Measurements from ENCODE around the gene MYH14. TPM values are rescaled to one million over a fixed set of nuclear protein-coding genes. Genes with fewer than 3 reads are reported as not detected.

The MYH14 gene
- total and polyA plus RNA-seq, 10 of the 15 experiments (the other 5 are each of a cell fraction or from before 2014, with no cell fraction given) = 0.06 to 0.69 (median 0.15) TPM; not detected in 4

- no peak for DNase-seq (ENCODE audit: low read depth, low spot score)
- Histone ChIP-seq H2AFZ (ENCODE audit: control insufficient read depth, low read depth, low read length) (peak overlapping the region; percentile 55), H3K79me2 (ENCODE audit: control insufficient read depth, insufficient read depth, low read length) (no peaks in the 10 kb centered on the region), H3K36me3 (ENCODE audit: control insufficient read depth in 2 of 2, insufficient read depth in 2 of 2, low read length in 1 of 2) (no peaks in the 10 kb centered on the region), H3K4me1 (ENCODE audit: control insufficient read depth, insufficient read depth, low read length) (peaks cover 6% of the 10 kb centered on the region), H3K4me3 (no peak overlapping the region), H3K9me3 (replicated peaks; ENCODE audit: control insufficient read depth, insufficient read depth, low read length) (peaks cover 3% of the 10 kb centered on the region; the same call in 2 of the 3 replicates), H4K20me1 (ENCODE audit: control insufficient read depth, insufficient read depth) (no peaks in the 10 kb centered on the region), H3K27ac (ENCODE audit: control insufficient read depth, insufficient read depth) (peak overlapping the region; percentile 87), H3K9ac (ENCODE audit: control insufficient read depth, insufficient read depth, low read length) (peak overlapping the region; percentile 62), H3K27me3 (replicated peaks in 1 of 2; ENCODE audit: control insufficient read depth in 2 of 2, insufficient read depth in 2 of 2, low read length in 1 of 2) (no peaks in the 10 kb centered on the region), H3K4me2 (ENCODE audit: control insufficient read depth, insufficient read depth) (peak overlapping the region; percentile 69)
- intact Hi-C loops (cut with micrococcal nuclease; ENCODE audit: unreplicated experiment) = no loop called here
- 22% methylated on average over 1 of the region's 1 CpG for WGBS (ENCODE audit: insufficient coverage, insufficient replicate concordance, low lambda C conversion rate, missing lambda C conversion rate)
- ChIA-PET SMC1A (ENCODE audit: uncharacterized antibody, unreplicated experiment) (interaction anchor here (0.7 to 1.4 kb wide), 2 partner anchors 12 to 165 kb away, joined by 3 to 4 read pairs; no protein-coding TSS in a partner anchor), RAD21 (ENCODE audit: unreplicated experiment) (interaction anchor here (0.7 to 1.4 kb wide), 2 partner anchors 12 to 143 kb away, joined by 4 to 8 read pairs; no protein-coding TSS in a partner anchor), POLR2A (interaction anchor here (0.7 kb wide), 1 partner anchor 271 kb away, joined by 3 read pairs; no protein-coding TSS in a partner anchor), CTCF (interaction anchor here (0.8 to 1.3 kb wide), 2 partner anchors 42 to 80 kb away, joined by 3 to 6 read pairs; no protein-coding TSS in a partner anchor)
- FAIRE-seq = no peak
- TF ChIP-seq MYB (IDR thresholded peaks at IDR 0.05; ENCODE audit: borderline replicate concordance, low read depth, low read length) (no peak), HSF1 (IDR thresholded peaks at IDR 0.05; ENCODE audit: low read depth, low read length) (no peak), SP1 (IDR thresholded peaks at IDR 0.05; ENCODE audit: low read depth, low read length) (peak; percentile 28), USF2 (IDR thresholded peaks at IDR 0.05; ENCODE audit: borderline replicate concordance, low read depth, low read length) (no peak), CREB1 (IDR thresholded peaks at IDR 0.05; ENCODE audit: low read depth) (no peak), SUPT20H (IDR thresholded peaks at IDR 0.05; ENCODE audit: borderline replicate concordance, control insufficient read depth, low read depth, low read length) (no peak), ZBTB40 (IDR thresholded peaks at IDR 0.05; ENCODE audit: borderline replicate concordance) (peak; percentile 97), MXI1 (IDR thresholded peaks at IDR 0.05; ENCODE audit: low read depth, low read length) (no peak), YY1 (IDR thresholded peaks at IDR 0.05; ENCODE audit: low read depth, low read length) (peak; percentile 49; the same call in 1 of the 2 replicates), RB1 (IDR thresholded peaks at IDR 0.05; ENCODE audit: borderline replicate concordance) (no peak), TAF1 (IDR thresholded peaks at IDR 0.05; ENCODE audit: borderline replicate concordance, low read depth, low read length) (no peak), ZBED1 (IDR thresholded peaks at IDR 0.05; ENCODE audit: borderline replicate concordance) (no peak), RUNX3 (IDR thresholded peaks at IDR 0.05; ENCODE audit: low read length) (peak; percentile 38; the same call in 1 of the 2 replicates), USF1 (IDR thresholded peaks at IDR 0.05; ENCODE audit: borderline replicate concordance, extremely low read length, insufficient read depth, low read depth, low read length) (no peak), ZSCAN29 (IDR thresholded peaks at IDR 0.05) (no peak)
- peak; percentile 64 for ATAC-seq
- in situ Hi-C loops (cut with MboI) = no loop called here
- no TSS peak for BruUV-seq (replicated peaks)
Measured at GRCh38 chr19:50178320-50178719, 25.1 kb upstream of the MYH14 start.

Data from GM12878 (cell line).